ENCODE measurements around the gene OVCA2. TPM values are rescaled to one million over a fixed set of nuclear protein-coding genes. Genes with fewer than 3 reads are reported as not detected.
A peak's percentile ranks its signal among the peaks of the same experiment; 100 is the strongest.

OVCA2 gene
- 14.7 TPM for total RNA-seq

DNA sequence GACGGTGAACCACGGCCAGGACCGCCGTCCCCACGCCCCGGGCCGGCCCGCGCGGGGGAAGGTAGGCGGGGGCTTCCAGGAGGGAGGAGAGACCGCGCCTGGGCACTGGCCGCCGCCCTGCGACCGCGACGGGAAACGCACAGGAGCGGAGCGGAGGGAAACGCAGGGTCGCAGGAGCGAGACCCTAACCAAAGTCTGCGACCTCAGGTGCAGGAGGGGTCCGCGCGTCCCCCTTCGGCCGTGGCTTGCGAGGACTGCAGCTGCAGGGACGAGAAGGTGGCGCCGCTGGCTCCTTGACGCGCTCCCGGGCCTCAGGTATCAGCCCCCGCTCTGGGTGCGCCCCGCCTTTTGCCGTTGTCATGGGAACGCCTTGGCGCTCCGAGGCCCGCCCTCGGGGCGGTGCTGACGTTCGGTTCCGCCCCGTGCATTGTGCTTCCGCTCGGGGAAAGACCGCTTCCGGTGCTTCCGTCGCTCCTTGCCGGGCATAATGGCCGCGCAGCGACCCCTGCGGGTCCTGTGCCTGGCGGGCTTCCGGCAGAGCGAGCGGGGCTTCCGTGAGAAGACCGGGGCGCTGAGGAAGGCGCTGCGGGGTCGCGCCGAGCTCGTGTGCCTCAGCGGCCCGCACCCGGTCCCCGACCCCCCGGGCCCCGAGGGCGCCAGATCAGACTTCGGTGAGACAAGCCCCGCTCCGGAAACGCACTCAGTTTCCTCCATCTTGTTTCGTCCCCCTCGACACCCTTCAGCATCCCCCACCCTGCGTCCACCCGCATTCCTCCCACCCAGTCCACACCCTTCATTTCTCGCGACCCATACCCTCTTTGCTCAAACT lies at the start of gene OVCA2:
Gene OVCA2, plus strand, starts transcription at position 462 of the 829 bp plus-strand sequence. Its CDS starts 26 bp downstream, at position 488.
- DNase-seq (ENCODE audit: low spot score in 2 of 2) (peak; percentile 98 to 99), FAIRE-seq (no peak)

DNA sequence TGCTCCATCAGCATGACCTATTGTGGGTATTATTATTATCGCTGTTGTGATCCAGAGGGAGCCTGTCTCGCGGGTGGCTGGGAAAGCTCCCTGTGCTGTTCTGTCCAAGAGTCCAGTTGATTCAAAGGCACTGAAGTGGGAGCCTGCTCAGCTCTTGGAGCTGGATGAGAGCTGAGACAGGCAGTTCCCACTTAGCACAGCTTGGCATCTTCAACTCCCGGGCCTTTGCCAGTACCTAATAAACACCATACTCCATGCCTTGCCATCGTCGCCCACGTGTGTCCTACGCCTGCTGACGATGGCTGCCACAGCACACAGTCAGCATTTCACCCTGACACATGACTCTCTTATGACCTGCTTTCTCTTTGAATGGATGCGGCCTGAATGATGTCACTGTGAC lies 49.3 kb upstream of the OVCA2 start:
- no peak for FAIRE-seq
- no peak for DNase-seq (ENCODE audit: low spot score in 2 of 2)

DNA sequence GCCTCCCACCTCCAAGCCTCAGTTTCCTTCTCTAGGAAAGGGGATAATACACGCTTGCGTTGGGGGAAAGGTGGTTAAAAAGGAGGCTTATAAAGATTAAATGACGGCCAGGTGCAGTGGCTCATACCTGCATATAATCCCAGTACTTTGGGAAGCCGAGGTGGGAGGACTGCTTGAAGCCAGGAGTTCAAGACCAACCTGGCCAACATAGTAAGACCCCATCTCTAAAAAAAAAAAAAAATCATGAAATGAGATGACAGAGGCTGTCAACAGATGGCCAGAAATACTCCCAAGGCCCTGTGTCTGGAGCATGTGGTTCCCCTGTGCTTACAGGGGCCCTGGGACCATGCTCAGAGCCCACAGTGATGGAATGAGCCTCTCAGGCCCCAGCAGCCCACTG lies 47.1 kb upstream of the OVCA2 start:
- no peak for DNase-seq (ENCODE audit: low spot score in 2 of 2)
- no peak for FAIRE-seq

DNA sequence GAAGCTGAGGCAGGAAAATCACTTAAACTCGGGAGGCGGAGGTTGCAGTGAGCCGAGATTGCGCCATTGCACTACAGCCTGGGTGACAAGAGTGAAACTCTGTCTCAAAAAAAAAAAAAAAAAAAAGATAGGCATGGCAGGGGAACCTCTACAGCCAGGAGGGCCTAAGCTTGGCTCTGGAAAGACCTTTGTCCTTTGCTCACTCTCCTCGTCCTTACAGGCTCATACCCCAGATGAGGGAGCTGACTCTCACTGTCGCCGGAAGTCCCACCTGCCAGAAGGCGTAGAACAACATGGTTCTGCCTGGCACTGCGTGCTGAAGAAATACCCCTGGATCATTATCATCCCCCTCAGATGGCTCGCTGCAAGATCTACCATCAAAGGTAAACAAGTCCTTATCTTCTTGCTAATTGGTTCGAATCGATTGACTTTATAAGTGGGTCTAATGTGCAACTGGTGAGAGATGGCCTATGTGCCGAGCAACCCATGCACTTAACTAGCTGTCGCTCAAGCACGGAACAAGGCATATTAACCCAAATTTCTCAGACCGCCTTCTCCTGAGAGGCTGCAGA lies 46.4 kb upstream of the OVCA2 start:
- DNase-seq (ENCODE audit: low spot score in 2 of 2) (no peak), FAIRE-seq (no peak)

DNA sequence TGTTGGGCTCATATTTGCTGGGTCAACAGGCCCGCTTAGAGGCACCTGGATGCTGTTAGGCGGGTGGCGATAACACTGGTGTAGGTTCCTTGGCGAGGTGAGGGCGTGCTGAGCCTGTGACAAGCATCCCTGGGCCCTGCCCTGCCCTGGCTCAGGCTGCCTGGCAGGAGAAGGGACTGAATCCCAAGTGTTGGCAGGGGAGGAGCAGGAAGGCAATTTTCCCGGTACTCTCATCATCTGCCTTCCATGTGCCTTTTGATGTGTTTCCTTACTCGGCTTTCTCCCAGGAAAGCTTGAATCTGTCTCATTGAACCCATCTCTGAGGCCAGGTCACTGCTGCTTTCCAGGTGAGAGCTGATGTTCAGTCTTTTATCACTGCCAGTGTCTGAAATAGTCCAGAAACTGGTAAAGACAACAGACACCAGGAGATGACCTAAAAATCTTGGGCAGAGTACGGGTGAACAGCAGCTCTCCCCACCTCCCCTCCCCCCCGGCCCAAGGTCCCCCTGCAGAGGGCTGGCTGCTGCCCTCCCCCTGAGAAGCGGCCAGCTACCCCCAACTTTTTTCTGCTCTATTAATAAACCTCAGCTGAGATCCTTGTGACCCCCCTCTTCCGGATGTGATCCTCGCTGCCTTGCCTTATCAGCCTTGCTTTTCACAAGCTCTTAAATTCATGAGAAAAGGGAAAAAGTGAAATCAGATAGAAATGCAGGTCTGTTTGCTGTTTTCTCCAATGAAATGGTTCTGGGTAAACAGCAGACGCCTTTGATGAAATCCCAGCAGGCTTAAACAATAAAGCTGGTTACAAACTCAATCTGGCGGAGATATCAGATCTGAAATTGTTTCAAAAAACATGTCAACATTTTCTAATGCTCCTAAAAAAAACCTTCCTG lies 45.7 kb upstream of the OVCA2 start:
- FAIRE-seq (no peak), DNase-seq (ENCODE audit: low spot score in 2 of 2) (no peak)

DNA sequence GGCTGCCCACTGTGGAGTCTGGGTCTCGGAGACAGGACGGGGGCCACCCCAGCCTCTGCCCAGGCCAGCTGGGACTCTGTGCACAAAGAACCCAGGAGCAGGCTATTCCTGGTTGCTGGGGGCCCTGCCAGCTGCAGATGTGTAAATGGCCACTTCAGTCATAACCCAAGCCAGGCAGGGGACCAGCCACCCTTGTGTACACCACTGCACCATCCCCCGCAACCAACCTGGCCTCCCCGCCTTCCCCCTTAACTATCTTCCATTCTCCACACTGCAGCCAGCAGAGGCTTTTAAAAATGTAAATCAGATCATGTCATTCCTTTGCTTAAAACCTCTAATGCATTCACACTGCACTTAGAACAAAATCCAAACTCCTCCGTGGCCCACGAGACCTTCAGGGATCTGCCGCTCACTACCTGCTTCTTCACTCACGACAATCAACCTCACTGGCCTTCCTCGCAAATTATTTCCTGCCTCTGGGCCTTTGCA lies 45.0 kb upstream of the OVCA2 start:
- no peak for FAIRE-seq
- DNase-seq (ENCODE audit: low spot score in 2 of 2), result no peak

DNA sequence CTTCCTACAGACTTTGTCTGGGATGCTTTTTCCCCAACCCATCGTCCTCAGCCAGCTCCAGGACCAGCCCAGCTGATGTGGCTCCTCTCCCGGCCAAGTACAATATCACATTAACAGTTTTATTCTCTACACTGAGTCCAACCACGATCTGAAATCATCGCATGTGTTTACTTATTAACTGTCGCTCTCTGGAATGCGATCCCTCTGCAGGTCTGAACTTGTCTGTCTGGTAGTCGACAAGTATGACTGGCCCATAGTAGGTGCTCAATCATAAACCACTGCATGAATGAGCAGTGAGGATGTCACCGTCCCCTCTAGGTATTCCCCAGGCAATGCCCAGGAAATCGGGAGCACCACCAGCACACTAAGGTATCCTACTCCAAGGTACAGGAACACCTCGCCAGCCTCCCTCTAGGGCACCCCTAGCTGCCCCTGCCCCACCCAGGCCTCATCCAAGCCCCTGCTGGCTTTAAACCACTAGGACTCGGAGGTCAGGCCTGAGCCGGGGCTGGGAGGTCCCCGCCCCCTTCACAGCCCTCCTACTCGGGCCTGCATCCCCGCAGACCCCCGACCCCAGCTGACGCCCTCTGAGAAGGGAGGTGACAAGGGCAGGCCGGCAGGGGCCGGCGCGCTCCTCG lies 44.4 kb upstream of the OVCA2 start:
- DNase-seq (ENCODE audit: low spot score in 2 of 2) (no peak), FAIRE-seq (no peak)

DNA sequence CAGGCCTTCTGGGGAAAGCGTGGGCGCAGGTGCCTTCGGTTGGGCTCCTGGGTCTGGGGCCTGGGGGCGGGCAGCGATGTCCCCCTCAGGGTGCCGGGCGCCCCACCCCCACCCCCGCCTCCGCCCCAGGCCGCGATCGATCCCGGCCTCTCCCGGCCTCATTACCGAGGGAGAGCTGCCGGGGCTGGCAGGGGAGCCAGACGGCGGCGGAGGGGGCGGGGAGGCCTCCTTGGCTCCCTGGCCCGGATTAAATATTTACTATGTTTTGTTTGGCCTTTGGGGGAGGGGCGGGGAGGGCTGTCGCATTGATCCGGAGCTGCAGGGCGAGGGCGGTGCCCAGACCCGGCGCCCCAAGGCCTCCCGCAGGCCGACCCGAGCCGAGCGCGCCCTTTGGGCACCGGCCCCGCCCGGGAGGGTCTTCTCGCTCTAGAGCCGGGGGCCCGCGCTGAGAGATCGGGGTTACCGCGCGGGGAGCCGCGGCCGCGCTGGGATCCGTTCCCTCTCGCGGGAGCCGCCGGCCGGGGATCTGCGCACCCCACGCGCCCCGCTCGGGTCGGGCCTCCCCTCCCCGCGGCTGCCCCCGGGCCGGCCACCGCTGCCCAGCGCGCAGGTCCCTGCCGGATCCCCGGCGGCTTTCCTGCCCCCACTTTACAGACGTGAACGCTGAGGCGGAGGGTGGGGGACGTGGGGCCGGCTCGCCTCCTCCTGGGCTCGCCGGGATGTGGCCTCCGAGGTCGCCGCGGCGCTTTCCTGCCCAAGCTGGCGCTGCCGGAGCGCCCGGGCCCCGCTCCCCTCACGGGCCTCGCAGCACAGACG lies 43.7 kb upstream of the OVCA2 start:
- FAIRE-seq (no peak), DNase-seq (ENCODE audit: low spot score in 2 of 2) (no peak)

DNA sequence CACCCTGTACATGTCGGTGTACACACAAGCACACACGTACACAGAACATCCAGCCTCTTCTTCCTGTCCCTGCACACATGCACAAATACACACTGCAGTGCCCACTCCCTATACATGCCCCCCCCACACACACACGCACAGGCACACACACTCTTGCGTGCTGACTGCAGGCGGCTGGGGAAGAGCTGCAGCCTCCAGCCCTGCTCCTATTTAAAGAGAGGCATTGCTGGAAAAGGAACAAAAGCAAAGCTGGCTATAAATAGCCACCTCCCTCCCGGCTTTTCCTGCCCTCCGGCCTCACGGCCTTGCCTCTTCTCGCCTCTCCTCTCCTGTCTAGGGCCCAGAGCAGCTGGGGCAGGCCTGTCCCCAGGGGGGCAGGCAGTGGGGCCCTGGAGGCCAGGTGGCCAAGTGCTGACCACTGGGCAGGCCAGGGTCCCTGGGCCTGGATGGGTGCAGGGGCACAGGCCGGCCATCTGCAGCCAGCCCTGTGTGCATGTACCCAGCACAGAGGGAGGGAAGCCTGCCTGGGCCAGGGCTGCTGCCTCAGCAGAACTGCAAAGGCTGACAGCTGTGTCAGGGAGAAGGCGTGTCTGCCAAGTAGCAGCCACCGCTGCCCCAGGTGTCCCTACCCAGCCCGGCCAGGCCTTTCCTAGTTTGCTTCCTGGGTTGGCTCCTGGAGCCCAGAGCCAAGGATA lies 42.1 kb upstream of the OVCA2 start:
- DNase-seq (ENCODE audit: low spot score in 2 of 2) (no peak), FAIRE-seq (no peak)

DNA sequence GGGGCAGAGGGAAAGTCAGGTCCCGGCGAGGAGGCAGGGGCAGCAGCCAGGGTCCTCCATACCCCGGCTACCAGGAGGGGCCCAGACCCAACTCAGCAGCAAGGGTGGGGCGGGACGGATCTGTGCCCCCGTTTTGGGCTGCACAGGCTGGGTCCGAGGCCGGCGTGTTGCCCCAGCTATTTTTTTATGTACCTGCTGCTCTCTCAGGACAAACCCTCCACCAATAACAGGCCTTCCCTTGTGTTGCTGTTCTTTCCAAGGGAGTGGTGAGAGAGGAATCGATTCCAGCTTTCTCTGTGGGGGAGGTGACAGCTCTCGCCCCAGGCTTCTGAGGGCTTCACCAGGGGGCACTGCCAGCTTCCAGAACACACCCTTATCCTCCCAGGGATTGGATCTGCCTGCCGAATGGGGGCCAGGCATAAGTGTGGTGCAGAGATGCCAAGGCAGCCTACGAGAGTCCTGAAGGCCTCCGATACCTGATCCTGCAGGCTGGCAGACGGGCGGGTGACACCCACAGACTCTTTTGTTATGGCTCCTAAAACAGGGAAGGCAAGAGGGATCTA lies 39.0 kb upstream of the OVCA2 start:
- DNase-seq (ENCODE audit: low spot score in 2 of 2) (no peak), FAIRE-seq (no peak)

DNA sequence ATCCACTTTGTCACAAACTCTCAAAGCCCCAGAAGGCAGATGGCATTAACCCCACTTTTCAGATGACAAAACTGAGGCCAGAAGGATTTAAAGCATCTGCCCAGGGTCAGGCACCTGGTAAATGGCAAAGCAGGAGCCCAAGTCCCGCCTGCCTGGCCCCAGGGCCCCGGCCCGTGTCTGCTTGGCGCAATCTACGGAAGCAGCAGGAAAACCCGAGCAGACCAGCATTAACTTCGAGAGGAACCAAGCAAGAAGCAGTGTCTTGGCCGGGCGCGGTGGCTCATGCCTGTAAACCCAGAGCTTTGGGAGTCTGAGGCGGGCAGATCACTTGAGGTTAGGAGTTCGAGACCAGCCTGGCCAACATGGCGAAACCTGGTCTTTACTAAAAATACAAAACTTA lies 38.3 kb upstream of the OVCA2 start:
- DNase-seq (ENCODE audit: low spot score in 2 of 2), result no peak
- no peak for FAIRE-seq

DNA sequence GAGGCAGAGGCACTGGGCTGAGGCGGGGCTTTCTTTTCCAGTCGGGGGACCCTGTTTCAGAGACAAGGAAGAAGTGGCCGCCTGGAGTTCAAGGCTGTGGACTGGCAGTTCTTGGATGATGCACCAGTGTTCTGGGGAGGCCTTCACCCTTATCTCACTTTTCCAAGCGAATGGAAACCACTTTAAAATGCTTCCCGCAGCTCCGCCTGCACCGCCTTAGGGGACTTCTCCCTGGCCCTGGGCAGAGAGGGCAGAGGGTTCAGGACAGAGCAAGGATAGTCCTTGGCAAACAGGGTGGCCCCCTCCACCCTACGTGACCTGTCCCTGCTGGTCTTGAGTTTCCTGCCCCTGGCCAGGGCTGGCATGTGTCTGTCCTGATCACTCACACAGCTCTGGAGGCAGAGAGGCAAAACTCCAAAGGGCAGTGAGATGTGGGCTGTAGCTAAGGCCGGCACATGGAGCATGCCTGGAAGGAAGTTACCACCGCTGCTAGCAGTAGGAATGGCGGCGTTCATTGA lies 37.3 kb upstream of the OVCA2 start:
- FAIRE-seq (no peak), DNase-seq (ENCODE audit: low spot score in 2 of 2) (no peak)

DNA sequence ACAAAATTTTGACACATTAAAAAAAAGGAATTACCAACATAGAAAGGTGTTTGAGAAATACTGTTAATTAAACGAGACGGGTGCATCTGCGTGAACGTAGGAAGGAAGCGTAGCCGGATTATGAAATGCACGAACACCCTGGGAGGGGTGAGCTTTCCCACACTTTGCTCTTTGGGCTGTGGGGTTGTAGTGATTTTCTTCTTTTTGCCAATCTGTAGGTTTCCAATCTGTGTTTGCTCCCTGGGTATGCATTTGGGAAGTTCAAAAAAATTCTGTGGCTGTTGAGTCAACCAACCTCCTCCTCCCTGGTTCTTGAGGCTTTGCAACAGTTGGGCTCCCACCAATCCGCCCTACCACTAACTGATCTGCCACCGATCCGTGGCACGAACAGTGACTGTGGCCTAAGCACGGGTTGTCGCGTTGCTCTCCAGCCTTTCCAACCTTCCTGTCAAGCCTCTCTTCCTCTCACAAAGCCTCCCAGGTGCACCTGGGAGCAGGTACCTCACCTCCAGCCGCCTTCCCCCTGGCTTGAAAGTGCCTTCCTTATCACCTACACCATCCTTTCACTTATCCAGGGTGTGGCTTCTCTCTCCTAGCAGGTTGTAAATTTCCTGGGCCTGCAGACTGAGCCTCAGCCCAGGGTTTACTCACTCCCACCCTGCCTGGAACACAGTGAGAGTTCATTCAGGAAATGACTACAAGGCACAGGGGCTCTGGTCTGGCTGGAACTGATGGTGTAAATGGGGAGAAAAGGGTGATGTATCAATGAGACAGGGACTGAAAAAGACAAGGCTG lies 33.3 kb upstream of the OVCA2 start:
- DNase-seq (ENCODE audit: low spot score in 2 of 2) (no peak), FAIRE-seq (no peak)

DNA sequence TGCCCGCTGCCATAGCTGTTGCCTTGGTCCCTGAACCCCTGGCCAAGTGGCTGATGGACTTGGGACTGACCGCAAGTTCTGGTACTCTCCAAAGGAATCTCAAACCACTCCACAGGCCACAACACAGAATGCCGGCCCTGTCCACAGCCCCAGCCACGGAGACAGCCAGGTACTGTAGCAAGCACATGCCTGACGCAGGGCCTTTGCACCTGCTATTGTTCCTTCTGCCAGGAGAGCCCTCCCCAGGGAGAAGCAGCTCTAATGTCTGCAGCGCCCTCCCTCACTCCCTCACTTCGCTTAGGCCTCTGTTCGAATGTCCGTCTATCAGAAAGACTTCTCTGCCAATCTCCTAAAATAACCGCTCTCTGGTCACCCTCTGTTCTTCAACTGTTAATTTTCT lies 32.1 kb upstream of the OVCA2 start:
- no peak for FAIRE-seq
- DNase-seq (ENCODE audit: low spot score in 2 of 2), result no peak

DNA sequence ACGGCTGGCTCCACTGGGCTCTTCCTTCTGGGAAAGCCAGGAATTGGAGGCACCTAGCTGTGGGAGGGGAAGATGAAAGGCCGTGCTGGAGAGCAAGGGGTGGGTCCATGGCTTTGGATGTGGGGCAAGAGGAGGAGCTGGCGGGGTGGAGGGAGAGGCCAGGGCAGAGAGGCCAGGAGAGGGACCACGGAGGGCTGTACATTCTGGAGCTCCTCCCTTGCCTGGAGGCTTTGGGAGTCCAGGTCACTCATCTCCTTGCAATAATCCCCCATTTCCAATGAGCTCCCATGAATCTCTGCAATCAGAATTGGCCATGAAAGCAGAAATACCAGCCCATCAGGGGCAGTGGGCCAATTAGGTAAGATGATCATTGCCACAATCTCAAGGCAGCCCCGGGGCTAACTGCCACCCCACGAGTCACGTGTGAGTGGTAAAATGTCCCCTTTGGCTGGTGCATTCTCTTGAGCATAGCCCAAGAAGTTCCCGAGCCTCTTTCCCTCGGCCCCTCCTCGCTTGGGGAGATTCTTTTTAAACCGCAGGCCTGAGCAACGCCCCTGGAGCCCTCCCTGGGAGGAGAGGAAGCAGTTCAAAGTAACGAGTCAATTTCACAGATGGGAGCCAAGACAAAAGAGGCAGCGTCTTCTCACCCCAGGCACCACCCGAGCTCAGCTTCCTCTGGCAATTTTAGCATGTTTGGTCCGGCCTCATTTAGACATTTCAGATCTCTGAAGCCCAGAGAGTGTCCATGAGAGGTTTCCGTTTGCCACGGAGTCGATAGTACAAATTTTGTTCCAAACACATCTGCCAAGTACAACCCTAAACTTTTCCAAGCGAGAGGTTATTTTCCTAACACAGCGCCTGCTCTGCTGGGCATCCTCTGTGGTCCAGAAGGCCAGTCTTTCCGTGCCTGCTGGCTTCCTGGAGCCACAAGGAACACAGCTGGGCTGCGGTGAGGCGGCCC lies 30.1 kb upstream of the OVCA2 start:
- FAIRE-seq, result no peak
- no peak for DNase-seq (ENCODE audit: low spot score in 2 of 2)

DNA sequence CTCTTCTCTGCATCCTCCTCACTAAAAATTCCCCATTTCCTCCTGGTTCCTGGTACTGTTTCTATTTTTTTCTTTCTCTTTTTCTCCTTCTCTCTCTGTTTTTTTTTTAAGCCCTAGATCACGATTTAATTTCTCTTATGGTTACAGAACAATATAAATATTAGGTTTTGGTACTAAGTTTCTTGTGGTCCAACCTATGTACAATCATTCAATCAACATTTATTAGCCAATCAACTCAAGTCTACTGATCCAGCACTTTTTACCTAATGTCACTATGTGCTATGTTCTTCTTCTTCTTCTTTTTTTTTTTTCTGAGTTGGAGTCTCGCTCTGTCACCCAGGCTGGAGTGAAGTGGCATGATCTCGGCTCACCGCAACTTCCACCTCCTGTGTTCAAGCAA lies 29.3 kb upstream of the OVCA2 start:
- FAIRE-seq, result no peak
- DNase-seq (ENCODE audit: low spot score in 2 of 2), result no peak
